Left ventricle myocardium inferior (tissue), 1 donor: ENCODE results near the gene NFKB1. TPM values are rescaled to one million over a fixed set of nuclear protein-coding genes. Genes with fewer than 3 reads are reported as not detected.

Source experiments
- DNase-seq: peaks from one replicate; pipeline ENCODE4 v3.0.0-alpha.2; 2020
- H3K27ac ChIP-seq: fragments of 200-600 bp; replicated peaks from 2 replicates; pipeline ENCODE4 v1.8.0; 2021
- H3K27me3 ChIP-seq: fragments of 200-600 bp; 2 replicates; pipeline ENCODE4 v1.8.0; 2021; ENCODE audit warnings: low read depth
- H3K36me3 ChIP-seq: fragments of 200-600 bp; 2 replicates; pipeline ENCODE4 v1.8.0; 2021
- H3K4me1 ChIP-seq: fragments of 200-600 bp; 2 replicates; pipeline ENCODE4 v1.8.0; 2021
- H3K4me3 ChIP-seq: fragments of 200-600 bp; 2 replicates; pipeline ENCODE4 v1.8.0; 2021; ENCODE audit warnings: mild to moderate bottlenecking, moderate library complexity
- H3K9me3 ChIP-seq: fragments of 200-600 bp; replicated peaks from 2 replicates; pipeline ENCODE4 v1.8.0; 2021
- CTCF ChIP-seq: fragments of 200-600 bp; IDR thresholded peaks from 2 replicates; pipeline ENCODE4 v1.8.0; 2021; ENCODE audit warnings: antibody characterized with exemption, mild to moderate bottlenecking, borderline replicate concordance
- intact Hi-C: fragments of 100-400 bp; cut with micrococcal nuclease; formaldehyde crosslinking; loops from one replicate; pipeline ENCODE4 v1.11.0; 2022
- total RNA-seq: library from RNA; stranded (reverse); fragmentation: NEBNext Ultra II Directional; extraction: Animal tissue kit (Norgen Biotek cat#: 25700); gene quantifications from one replicate; pipeline ENCODE4 v1.2.1, GENCODE V29; 2021
- donor health status: DM: no; HTN: yes; CAD: no; lungs with severe emphysema.

Gene NFKB1
- total RNA-seq, 1 donor from 2014 or later, result 18.0 TPM

GRCh38 chr4:102454981-102455685, 46.0 kb upstream of the NFKB1 start:
- Histone ChIP-seq H3K4me1 (no peaks in the 10 kb centered on the region), H3K27ac (no peak overlapping the region), H3K27me3 (peaks cover 6% of the 10 kb centered on the region), H3K36me3 (no peaks in the 10 kb centered on the region), H3K4me3 (no peak overlapping the region), H3K9me3 (peaks cover 10% of the 10 kb centered on the region)
- intact Hi-C loops, result loop anchor here (5.0 kb wide), 1 partner anchor 552 kb away; no protein-coding TSS in a partner anchor
- TF ChIP-seq CTCF, result no peak
- no peak for DNase-seq

- Histone ChIP-seq H3K9me3 (peaks cover 16% of the 10 kb centered on the region), H3K4me1 (no peaks in the 10 kb centered on the region), H3K4me3 (no peak overlapping the region), H3K27ac (no peak overlapping the region), H3K36me3 (no peaks in the 10 kb centered on the region), H3K27me3 (peaks cover 6% of the 10 kb centered on the region)
- intact Hi-C loops, result no loop called here
- no peak for DNase-seq
- no peak for TF ChIP-seq CTCF
These were observed 45.4 kb upstream of the NFKB1 start for GRCh38 chr4:102455750-102456149.

- intact Hi-C loops, result no loop called here
- DNase-seq, result no peak
- H3K27ac ChIP-seq, result no peak overlapping the region
- no peaks in the 10 kb centered on the region for H3K4me1 ChIP-seq
- no peaks in the 10 kb centered on the region for H3K36me3 ChIP-seq
- H3K4me3 ChIP-seq, result no peak overlapping the region
- no peak for TF ChIP-seq CTCF
- H3K9me3 ChIP-seq, result peaks cover 6% of the 10 kb centered on the region
- no peaks in the 10 kb centered on the region for H3K27me3 ChIP-seq
These were observed 34.9 kb upstream of the NFKB1 start for GRCh38 chr4:102466298-102466697.

GRCh38 chr4:102469806-102470205, 31.4 kb upstream of the NFKB1 start:
- TF ChIP-seq CTCF, result no peak
- intact Hi-C loops, result no loop called here
- peaks cover 4% of the 10 kb centered on the region for H3K9me3 ChIP-seq
- no peak for DNase-seq
- H3K27ac ChIP-seq, result no peak overlapping the region
- H3K27me3 ChIP-seq, result no peaks in the 10 kb centered on the region
- no peak overlapping the region for H3K4me3 ChIP-seq
- H3K36me3 ChIP-seq, result no peaks in the 10 kb centered on the region
- no peaks in the 10 kb centered on the region for H3K4me1 ChIP-seq

- no peak overlapping the region for H3K4me3 ChIP-seq
- TF ChIP-seq CTCF, result no peak
- H3K4me1 ChIP-seq, result no peaks in the 10 kb centered on the region
- H3K27me3 ChIP-seq, result no peaks in the 10 kb centered on the region
- no peak for DNase-seq
- no peak overlapping the region for H3K27ac ChIP-seq
- H3K9me3 ChIP-seq, result peaks cover 29% of the 10 kb centered on the region
- no peaks in the 10 kb centered on the region for H3K36me3 ChIP-seq
- intact Hi-C loops, result no loop called here
These were observed 28.6 kb upstream of the NFKB1 start for GRCh38 chr4:102472441-102473013.
